ENCODE results near the gene FLOT1.

The FLOT1 gene

DNA sequence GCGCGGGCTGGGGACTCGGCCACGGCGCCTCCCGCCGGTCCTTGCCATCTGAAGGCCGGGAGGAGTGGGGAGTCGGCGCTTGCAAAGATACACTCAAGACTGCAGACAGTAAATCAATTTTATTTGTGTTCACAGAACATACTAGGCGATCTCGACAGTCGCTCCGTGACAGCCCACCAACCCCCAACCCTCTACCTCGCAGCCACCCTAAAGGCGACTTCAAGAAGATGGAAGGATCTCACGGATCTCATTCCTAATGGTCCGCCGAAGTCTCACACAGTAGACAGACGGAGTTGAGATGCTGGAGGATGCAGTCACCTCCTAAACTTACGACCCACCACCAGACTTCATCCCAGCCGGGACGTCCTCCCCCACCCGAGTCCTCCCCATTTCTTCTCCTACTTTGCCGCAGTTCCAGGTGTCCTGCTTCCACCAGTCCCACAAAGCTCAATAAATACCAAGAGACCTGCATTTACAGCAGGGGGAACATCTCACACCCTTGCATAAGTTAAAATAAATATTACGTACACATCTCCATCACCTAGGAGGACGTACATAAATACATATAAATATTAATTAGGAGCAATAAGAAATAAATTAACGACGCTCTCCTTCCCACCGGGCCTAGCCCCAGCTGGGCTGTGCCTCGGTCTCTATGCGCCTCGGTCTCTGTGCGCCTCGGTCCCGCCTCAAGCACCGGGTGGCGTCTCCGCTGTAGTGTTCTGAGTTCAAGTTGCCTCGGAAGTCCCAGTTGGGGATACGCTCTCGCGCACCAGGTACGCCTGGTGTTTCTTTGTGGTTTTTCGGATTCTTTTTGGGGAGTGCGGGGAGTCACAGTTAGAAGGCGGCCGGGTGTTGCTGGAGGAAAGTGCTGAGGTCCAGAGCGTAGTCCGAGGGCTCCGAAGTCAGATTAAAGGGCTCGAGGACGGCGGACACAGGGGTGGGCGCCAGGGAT is 889 bp upstream of the FLOT1 start:
- Histone ChIP-seq H3K4me3 (peak overlapping the region; percentile 92), H3K27ac (peak overlapping the region; percentile 61)
- DNase-seq (ENCODE audit: low read depth, low spot score): no peak

DNA sequence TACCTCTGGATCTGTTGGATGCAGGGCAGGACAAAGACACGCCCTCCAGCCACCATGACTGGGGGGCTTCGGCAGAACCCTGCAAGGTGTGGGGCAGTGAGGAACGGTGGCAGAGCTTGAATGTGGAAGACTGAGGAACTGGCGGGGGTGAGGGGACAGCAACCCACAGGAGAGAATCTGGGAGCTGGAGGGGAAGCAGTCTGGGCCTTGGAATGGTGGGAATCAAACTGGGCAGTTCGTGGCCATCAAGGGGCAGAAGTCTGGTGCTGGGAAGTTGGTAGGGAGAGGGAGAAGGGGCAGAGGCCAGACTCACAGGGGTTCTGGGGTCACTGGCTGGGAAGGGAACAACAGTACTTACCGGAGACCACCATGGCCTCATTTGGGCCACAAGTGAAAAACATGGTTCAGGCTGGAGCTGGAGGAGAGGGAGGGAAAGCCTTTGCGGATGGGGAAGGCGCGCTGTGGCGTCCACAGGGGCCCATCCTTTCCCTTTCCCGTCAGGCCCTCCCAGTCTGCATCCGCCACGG is 635 bp downstream of the FLOT1 start:
- Histone ChIP-seq H3K4me3 (peak overlapping the region; percentile 92), H3K36me3 (ENCODE audit: insufficient read depth, low read length) (peaks cover 14% of the 10 kb centered on the region), H3K9ac (ENCODE audit: insufficient read length) (peak overlapping the region; percentile 68), H3K27ac (no peak overlapping the region), H3K9me3 (ENCODE audit: low read depth, low read length) (no peaks in the 10 kb centered on the region)
- TF ChIP-seq POLR2AphosphoS5 (IDR thresholded peaks at IDR 0.05; ENCODE audit: borderline replicate concordance, low read depth, low read length): no peak
- TF ChIP-seq EZH2 (IDR thresholded peaks at IDR 0.05): no peak
- TF ChIP-seq FOXP2 (optimal IDR thresholded peaks at IDR 0.05; ENCODE audit: control extremely low read depth, extremely low read length, insufficient read depth): no peak
- DNase-seq (ENCODE audit: low read depth, low spot score): no peak

More for the DNA sequence above, 889 bp upstream of the FLOT1 start:
- H3K9ac ChIP-seq (ENCODE audit: insufficient read length): peak overlapping the region; percentile 72
- no peaks in the 10 kb centered on the region for H3K9me3 ChIP-seq (ENCODE audit: low read depth, low read length)
- peaks cover 13% of the 10 kb centered on the region for H3K36me3 ChIP-seq (ENCODE audit: insufficient read depth, low read length)
- TF ChIP-seq POLR2AphosphoS5 (IDR thresholded peaks at IDR 0.05; ENCODE audit: borderline replicate concordance, low read depth, low read length) (peak; percentile 13; the same call in 1 of the 2 replicates), EZH2 (IDR thresholded peaks at IDR 0.05) (no peak), FOXP2 (optimal IDR thresholded peaks at IDR 0.05; ENCODE audit: control extremely low read depth, extremely low read length, insufficient read depth) (peak; percentile 15)

GRCh38 chr6:30741063-30741779 is 1.3 kb downstream of the FLOT1 start:
- Histone ChIP-seq H3K36me3 (ENCODE audit: insufficient read depth, low read length) (peaks cover 14% of the 10 kb centered on the region), H3K27ac (no peak overlapping the region), H3K4me3 (peak overlapping the region; percentile 92), H3K9me3 (ENCODE audit: low read depth, low read length) (no peaks in the 10 kb centered on the region), H3K9ac (ENCODE audit: insufficient read length) (no peak overlapping the region)
- no peak for TF ChIP-seq POLR2AphosphoS5 (IDR thresholded peaks at IDR 0.05; ENCODE audit: borderline replicate concordance, low read depth, low read length)
- no peak for TF ChIP-seq FOXP2 (optimal IDR thresholded peaks at IDR 0.05; ENCODE audit: control extremely low read depth, extremely low read length, insufficient read depth)
- no peak for TF ChIP-seq EZH2 (IDR thresholded peaks at IDR 0.05)
- DNase-seq (ENCODE audit: low read depth, low spot score): no peak

- H3K4me3 ChIP-seq: no peak overlapping the region
- peaks cover 19% of the 10 kb centered on the region for H3K36me3 ChIP-seq (ENCODE audit: insufficient read depth, low read length)
- DNase-seq (ENCODE audit: low read depth, low spot score): no peak
- TF ChIP-seq EZH2 (IDR thresholded peaks at IDR 0.05) (no peak), POLR2AphosphoS5 (IDR thresholded peaks at IDR 0.05; ENCODE audit: borderline replicate concordance, low read depth, low read length) (no peak), FOXP2 (optimal IDR thresholded peaks at IDR 0.05; ENCODE audit: control extremely low read depth, extremely low read length, insufficient read depth) (no peak)
- H3K9ac ChIP-seq (ENCODE audit: insufficient read length): no peak overlapping the region
- no peaks in the 10 kb centered on the region for H3K9me3 ChIP-seq (ENCODE audit: low read depth, low read length)
- H3K27ac ChIP-seq: no peak overlapping the region
These were observed 2.0 kb downstream of the FLOT1 start for GRCh38 chr6:30740540-30740870.

DNA sequence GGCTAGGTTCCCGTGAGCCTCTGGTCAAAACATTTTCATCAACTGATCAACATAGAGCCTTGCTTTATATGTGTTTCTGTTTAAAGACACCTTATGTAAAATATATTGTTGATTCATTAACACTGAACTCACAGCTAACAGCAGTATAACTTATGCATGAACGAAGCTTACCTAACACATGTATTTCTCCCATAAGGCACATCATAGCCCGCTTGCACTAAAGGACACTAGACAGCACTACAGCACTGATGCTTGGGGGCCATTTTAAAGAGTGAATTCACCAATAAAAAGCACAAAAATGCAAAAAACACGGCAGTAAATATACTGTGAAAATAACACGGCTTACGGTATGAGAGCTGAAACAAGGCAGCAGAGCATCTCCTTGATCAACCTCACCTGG is 4.0 kb downstream of the FLOT1 start:
- Histone ChIP-seq H3K36me3 (ENCODE audit: insufficient read depth, low read length) (peaks cover 19% of the 10 kb centered on the region), H3K27ac (no peak overlapping the region)

DNA sequence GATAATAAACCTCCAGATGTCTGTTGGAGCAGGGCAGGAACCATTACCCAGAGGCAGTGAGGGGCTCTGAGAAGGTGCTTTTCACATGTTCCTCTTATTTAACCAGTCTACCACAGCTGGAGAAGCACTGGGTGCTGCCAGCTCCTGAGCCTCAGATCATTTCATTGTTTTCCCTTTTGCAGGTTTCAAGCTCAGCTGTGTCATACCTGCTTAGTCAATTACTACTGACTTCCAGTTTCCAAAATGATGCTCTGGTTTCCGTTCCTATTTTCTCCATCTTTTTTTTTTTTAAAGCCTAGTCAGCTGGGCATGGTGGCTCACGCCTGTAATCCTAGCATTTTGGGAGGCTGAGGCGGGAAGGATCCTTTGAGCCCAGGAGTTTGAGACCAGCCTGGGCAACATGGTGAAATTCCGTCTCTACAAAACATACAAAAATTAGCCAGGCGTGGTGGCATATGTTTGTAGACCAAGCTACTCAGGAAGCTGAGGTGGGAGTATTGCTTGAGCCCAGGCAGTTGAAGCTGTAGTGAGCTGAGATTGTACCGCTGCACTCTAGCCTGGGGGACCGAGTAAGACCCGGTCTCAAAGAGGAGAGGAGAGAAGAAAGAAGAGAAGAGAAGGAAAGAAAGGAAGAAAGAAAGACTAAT is 6.7 kb downstream of the FLOT1 start:
- TF ChIP-seq EZH2 (IDR thresholded peaks at IDR 0.05) (no peak), POLR2AphosphoS5 (IDR thresholded peaks at IDR 0.05; ENCODE audit: borderline replicate concordance, low read depth, low read length) (no peak), FOXP2 (optimal IDR thresholded peaks at IDR 0.05; ENCODE audit: control extremely low read depth, extremely low read length, insufficient read depth) (no peak)
- Histone ChIP-seq H3K9ac (ENCODE audit: insufficient read length) (no peak overlapping the region), H3K36me3 (ENCODE audit: insufficient read depth, low read length) (peaks cover 19% of the 10 kb centered on the region), H3K4me3 (no peak overlapping the region), H3K9me3 (ENCODE audit: low read depth, low read length) (no peaks in the 10 kb centered on the region), H3K27ac (no peak overlapping the region)
- DNase-seq (ENCODE audit: low read depth, low spot score): no peak

More for the DNA sequence above, 4.0 kb downstream of the FLOT1 start:
- Histone ChIP-seq H3K4me3 (no peak overlapping the region), H3K9me3 (ENCODE audit: low read depth, low read length) (no peaks in the 10 kb centered on the region), H3K9ac (ENCODE audit: insufficient read length) (no peak overlapping the region)
- no peak for TF ChIP-seq POLR2AphosphoS5 (IDR thresholded peaks at IDR 0.05; ENCODE audit: borderline replicate concordance, low read depth, low read length)
- TF ChIP-seq FOXP2 (optimal IDR thresholded peaks at IDR 0.05; ENCODE audit: control extremely low read depth, extremely low read length, insufficient read depth): no peak
- DNase-seq (ENCODE audit: low read depth, low spot score): no peak

- peaks cover 12% of the 10 kb centered on the region for H3K36me3 ChIP-seq (ENCODE audit: insufficient read depth, low read length)
- no peak for DNase-seq (ENCODE audit: low read depth, low spot score)
These were observed 10.1 kb downstream of the FLOT1 start for GRCh38 chr6:30732237-30732943.

More at GRCh38 chr6:30732237-30732943, 10.1 kb downstream of the FLOT1 start:
- H3K27ac ChIP-seq: no peak overlapping the region
- H3K9me3 ChIP-seq (ENCODE audit: low read depth, low read length): no peaks in the 10 kb centered on the region
- H3K9ac ChIP-seq (ENCODE audit: insufficient read length): no peak overlapping the region
- no peak overlapping the region for H3K4me3 ChIP-seq
- TF ChIP-seq EZH2 (IDR thresholded peaks at IDR 0.05) (no peak), FOXP2 (optimal IDR thresholded peaks at IDR 0.05; ENCODE audit: control extremely low read depth, extremely low read length, insufficient read depth) (no peak), POLR2AphosphoS5 (IDR thresholded peaks at IDR 0.05; ENCODE audit: borderline replicate concordance, low read depth, low read length) (no peak)

Measured in SK-N-MC (cell line).